NCI-H1048 (cell line): ENCODE data around the gene CWC25.

ENCODE experiments used
- DNase-seq: peaks from one replicate; lab custom pipeline; 2025; lab: John Stamatoyannopoulos, UW

CWC25 gene

DNA sequence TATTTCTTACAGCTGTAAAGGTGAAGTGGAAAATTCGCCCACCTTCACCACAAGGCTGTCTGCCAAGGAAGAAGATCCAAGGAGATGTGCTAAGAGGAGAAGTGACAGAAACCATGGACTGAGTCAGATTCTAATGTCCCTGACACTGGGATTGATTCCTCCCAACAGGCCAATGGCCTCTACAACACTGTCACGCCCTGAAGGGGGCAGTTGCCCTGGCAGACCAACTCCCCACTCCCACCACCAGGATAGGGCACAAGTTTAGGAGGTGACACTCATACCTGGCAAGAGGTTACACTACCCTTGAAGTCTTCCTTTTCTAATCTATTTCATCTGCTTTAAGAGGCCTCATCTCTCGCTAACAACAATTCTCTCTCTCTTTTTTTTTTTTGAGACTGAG, 41.9 kb downstream of the CWC25 start:
- DNase-seq, result no peak

DNA sequence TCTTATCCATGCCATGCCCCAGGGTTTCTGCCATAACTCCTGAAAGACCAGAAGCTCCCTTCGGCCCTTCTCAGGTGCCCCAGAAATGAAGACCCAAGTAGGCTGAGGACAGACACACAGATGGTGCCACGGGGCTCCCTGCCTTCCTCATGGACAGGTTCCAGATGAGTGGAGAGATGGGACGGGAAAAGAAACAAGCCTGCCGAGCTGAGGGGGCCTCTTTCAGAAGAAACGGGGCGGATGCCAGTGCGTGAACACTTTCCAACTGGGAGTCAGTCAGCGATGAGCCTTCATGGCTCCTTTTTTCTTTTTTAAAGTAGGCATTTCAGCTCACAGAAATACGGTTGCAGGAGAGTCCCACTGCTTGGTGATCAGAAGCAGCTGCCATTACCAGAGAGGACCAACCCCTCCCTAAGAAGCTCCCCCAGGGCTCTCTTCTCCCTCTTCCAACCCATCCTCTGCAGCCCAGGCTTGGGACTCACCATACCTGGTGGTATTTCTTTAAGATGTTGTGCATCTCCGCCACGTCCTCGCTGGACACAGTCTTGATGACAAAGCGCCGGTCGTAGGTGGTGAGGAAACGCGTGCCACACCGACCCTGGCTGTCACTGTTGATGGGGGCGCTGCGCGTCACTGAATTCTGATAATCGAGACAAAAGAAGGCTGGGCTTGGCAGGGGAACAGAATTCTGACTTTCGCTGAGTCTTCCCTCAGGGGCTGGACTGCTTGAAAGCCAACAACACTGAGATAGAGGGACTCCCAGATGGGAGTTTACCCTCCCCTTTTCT, 45.0 kb downstream of the CWC25 start:
- DNase-seq, result no peak

DNA sequence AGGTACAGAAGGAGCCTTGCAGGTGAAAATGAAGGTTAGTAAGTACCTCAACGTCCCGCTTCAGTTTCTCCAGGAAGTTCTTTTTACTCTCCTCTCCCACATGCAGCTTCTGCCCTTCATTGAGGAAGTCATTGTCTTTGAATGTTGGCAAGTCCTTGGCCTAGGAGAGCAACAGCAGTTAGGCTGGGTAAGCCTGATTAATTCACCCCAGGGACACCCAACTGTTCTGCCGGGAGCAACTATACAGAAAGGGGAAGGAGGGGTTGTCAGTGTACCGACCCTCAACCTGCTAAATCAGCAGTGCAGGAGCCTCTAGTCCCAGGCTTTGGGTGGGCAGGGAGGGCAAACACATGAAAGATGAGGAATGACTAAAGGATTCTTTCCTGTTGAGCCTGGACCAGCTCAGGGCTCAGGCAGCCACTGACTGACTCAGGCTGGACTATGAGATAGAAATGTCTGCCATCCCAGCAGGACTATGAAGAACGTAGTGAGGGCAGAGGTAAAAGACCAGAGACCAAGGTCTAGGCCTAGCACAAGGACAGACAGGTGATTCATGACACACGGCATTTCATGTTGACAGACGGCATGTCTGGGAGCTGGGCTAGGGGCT, 47.4 kb downstream of the CWC25 start:
- no peak for DNase-seq

DNA sequence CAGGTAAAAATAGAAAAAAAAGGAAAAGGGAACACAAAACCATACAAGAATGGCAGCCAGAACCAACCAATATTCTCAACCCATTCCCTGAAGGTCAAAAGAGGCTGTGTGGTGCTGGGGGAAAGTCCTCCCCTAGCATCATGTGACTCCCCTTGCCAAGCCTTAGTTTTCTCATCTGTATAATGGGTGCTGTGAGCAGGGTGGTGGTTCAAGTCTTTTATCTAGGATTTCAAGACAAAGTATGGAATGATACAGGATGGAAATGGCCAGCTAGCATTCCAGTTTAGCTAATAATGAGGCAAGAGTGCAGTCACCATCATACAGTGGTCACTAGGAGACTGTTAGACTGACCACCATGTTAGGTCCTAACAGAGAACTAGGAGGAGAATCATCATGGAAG, 51.9 kb downstream of the CWC25 start:
- DNase-seq, result no peak

DNA sequence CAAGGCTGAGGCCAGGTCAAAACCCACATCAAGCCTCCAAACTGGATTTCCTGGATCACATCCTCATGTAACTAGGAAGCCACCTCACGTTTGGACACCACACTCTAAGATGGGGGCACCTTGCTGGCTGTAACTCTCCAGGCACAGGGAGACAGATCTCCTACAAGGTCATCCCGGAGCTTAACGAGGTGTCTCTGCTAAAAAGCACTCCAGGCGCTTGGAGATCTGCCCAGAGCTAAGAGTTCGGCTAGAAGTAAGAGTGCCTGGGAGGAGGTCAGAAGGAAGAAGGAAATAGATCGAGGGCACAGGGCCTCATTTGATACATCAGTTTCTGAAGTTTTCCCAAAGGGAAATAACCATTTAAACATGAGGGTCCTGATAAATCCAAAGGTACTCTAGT, 56.7 kb downstream of the CWC25 start:
- DNase-seq, result no peak

DNA sequence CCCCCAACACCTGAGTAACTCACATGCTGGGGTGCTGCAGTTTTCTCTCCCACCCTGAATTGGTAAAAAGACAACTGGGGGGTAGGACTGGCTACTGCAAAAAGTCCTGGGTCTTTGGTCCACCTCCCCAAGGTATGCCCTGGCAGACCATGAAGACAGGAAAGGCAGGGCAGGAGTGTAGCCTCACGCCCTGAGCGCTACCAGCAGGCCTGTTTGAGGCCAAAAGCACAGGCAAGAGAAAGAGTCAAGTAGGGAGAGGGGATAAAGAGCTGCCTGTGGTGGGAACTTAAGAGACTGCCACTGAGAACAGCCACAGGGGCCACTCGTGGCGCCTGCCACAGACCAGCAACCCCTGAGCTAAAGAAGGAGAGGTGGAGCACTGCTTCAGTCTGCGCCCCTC, 58.8 kb downstream of the CWC25 start:
- no peak for DNase-seq

DNA sequence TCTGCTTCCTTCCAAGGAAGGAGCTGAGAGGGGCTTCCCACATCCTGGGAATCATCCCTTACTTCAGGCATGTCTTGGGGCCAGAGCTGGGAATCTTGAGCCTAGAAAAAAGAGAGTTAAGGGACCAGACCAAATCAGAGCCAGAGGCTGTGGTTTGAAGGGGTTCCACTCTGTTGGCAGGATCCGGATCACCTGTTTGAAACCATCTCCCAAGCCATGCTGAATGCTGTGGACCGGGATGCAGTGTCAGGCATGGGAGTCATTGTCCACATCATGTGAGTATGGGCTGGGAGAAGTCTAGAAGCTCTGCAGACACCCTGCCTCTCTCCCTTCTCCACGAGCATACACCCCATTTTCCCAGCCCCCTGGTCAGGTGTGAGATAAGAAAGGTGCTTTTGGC, 62.9 kb downstream of the CWC25 start:
- no peak for DNase-seq

DNA sequence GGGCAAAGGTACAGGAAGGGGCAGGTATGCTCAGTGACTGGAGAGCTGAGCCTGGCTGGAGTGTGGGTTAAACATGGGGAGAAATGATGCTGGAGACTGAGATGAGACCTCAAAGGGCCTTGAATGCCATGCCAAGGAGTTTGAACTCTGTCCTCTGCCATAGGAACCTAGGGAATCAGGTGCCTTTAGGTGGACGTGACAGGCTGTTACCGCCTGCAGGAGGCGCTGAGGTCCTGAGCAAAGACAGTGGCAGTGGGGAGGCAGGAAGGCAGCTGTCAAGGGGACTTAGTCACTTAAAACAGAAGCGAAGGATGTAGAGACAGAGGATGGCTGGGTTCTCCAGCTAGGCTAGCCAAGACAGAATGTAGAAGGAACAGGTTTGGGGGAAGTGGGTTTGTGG, 63.5 kb downstream of the CWC25 start:
- DNase-seq, result no peak

DNA sequence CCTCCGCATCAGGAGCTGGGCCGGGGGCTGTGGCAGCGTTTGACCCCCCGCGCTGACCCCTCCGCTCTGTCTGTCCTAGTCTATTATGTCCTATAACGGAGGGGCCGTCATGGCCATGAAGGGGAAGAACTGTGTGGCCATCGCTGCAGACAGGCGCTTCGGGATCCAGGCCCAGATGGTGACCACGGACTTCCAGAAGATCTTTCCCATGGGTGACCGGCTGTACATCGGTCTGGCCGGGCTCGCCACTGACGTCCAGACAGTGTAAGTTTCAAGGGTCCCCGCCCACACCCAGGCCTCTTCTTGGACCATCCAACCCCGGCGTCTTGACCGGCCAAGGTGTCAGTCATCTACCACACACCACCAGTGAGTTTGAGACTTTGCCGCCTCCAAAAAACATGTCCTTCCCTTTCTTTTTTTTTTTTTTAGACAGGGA, 72.0 kb downstream of the CWC25 start:
- DNase-seq, result no peak

DNA sequence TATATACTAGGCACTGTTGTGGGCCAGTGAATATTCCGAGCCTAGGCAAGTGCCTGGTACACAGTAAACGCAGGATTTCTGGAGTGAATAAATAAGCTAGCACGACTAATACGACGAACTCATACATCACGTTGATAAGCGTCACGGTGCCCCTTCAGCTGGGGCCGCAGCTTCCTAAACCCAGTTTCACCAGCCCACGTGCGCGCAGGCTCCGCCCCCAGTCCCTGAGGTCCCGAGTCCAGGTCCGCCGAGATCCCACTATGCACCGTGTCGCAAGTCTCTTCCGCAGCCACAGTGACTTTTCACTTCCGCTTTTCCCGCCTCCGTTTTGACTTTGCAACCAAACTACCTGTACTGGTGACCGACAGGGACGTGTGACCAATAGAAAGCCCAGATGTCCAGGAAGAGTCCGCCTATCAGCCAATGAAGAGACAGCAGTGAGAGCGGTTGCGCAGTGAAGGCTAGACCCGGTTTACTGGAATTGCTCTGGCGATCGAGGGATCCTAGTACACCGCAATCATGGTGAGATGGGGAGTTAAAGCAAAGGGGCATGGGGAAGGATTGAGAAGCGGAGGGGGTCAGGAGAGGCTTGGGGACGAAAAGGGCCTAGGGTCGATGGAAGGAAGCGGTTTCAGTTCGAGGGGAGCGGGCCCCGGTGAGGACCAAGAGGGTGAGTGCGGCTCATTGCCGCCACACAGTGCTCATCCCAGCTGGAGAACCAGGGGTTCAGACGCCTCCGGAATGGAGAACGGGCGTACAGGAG, 72.6 kb downstream of the CWC25 start, which contains the start of gene PSMB3:
PSMB3 (plus strand) TSS at position 434 of the 763 bp plus-strand sequence; CDS start at position 520, 86 bp downstream.
- peak; percentile 97 for DNase-seq

DNA sequence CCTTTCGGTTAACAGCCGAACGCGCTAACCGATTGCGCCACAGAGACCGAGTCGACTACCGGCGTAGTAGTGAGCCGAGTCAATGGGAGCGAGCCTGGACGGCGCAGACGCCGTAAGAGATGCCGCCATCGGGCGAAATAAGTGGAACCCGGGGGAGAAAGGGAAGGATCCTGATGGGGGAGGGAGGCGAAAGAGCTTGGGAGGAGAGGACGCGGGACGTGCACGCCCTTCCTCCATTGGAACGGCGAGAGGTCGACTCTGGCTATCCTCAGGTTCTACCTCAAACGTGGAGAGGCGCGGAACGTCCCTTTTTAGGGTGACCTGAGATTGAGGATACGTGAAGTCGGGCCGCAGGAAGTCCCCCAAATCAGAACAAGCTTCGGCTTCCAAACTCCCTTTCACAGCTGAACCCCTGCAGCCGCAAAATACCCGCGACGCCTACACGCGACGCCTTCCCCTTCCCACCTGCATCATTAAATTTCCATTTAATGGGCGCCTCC, 73.3 kb downstream of the CWC25 start:
- peak; percentile 50 for DNase-seq

DNA sequence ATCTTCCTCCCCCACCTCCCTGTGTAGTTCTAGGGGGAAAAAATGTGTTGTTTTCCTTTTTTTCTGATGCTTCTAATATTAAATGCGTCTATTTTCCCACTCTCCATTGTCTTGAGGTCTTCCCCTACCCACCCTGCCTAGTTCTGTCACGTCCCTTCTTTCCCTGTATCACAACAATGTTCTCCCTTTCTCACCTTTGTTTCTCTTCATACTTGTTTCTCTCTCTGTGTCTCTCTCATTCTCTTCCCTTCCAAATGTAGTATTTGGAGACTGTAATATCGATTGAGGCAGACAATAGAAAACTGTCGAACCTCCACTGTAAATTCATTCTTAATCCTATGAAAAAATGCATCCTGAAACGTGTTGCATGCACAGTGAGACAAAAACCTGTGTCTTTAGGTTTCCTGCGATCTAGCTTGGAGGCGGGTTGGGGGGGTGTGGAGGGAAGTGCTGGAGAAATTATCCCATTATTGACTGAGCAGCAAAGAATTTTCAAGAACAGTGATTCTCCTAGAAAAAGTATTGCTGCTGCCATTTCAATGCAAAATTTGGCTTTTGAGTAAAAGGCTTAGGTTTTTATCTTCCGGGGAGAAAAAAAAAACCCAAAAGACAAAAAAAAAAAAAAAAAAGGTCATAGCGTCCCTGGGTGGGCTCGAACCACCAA, 73.8 kb downstream of the CWC25 start:
- DNase-seq, result no peak
